HepG2 (cell line): ENCODE data around the gene TNS1. TPM values are rescaled to one million over a fixed set of nuclear protein-coding genes. Genes with fewer than 3 reads are reported as not detected.

Experiments
- ATAC-seq: fragments of 200-7000 bp; cut with Tn5 transposase; 3 replicates; pipeline ENCODE4 v1.9.1; 2020; ENCODE audit warnings: mild to moderate bottlenecking, moderate library complexity
- BruUV-seq: library from RNA; stranded (reverse); fragments of 400-500 nt; replicated peaks from 2 replicates; lab custom pipeline; 2021; lab: Mats Ljungman, UMichigan
- CTCF ChIA-PET: fragments of 300-600 bp; formaldehyde crosslinking; extraction: SDS; loops from one replicate; lab custom pipeline; 2021; ENCODE audit warnings: low total read pairs, inconsistent platforms, low intra/inter-chr PET ratio; lab: Yijun Ruan, JAX
- POLR2A ChIA-PET: fragments of 350-600 bp; sonication (Branson Sonifier 250); formaldehyde crosslinking; loops from one replicate; lab custom pipeline; 2020; ENCODE audit warnings: antibody characterized with exemption, inconsistent platforms; lab: Yijun Ruan, JAX
- DNase-seq: peaks from one replicate; pipeline ENCODE4 v3.0.0-alpha.2; 2015; ENCODE audit warnings: low spot score
- FAIRE-seq: peaks from 3 replicates; lab custom pipeline; 2011; peaks lifted over from hg19 to GRCh38; lab: Jason Lieb, UNC
- H2AFZ ChIP-seq: one replicate; pipeline ENCODE4 v1.6.1; 2011; ENCODE audit warnings: low read length, inconsistent platforms
- H3K27ac ChIP-seq: fragments of 300-600 bp; 3 replicates; pipeline ENCODE4 v1.8.0; 2011; ENCODE audit warnings: mixed run types, mild to moderate bottlenecking, mixed read lengths, low read length, inconsistent platforms; ENCODE audit not compliant: insufficient read depth; ENCODE audit errors: extremely low read length
- H3K27me3 ChIP-seq, 2 experiments: fragments of 200-600 bp in 1 of 2; 2 replicates in 1 of 2; 3 replicates in 1 of 2; pipeline versions ENCODE4 v1.6.0 to v1.8.0; 2011; ENCODE audit warnings: low read length in 2 of 2, mild to moderate bottlenecking in 2 of 2, moderate library complexity in 2 of 2, inconsistent platforms in 1 of 2; ENCODE audit not compliant: insufficient read depth in 2 of 2, control insufficient read depth in 1 of 2
- H3K36me3 ChIP-seq, 2 experiments: fragments of 200-600 bp in 1 of 2; replicated peaks in 1 of 2; 2 replicates in 1 of 2; 3 replicates in 1 of 2; pipeline versions ENCODE4 v1.5.1 to v1.8.0; 2011; ENCODE audit warnings: low read length in 2 of 2, inconsistent platforms in 1 of 2; ENCODE audit not compliant: insufficient read depth in 2 of 2, control insufficient read depth in 1 of 2
- H3K4me1 ChIP-seq: 2 replicates; pipeline ENCODE4 v1.5.1; 2012; ENCODE audit warnings: low read length, inconsistent platforms; ENCODE audit not compliant: insufficient read depth
- H3K4me2 ChIP-seq: 2 replicates; pipeline ENCODE4 v1.6.0; 2011; ENCODE audit warnings: low read depth, low read length, inconsistent platforms
- H3K4me3 ChIP-seq, 3 experiments: fragments of 200-600 bp in 1 of 3; sonication (generic), shearing (Covaris generic) in 1 of 3; replicated peaks in 1 of 3; 2 replicates each; pipeline ENCODE4 v1.5.1; 2011 to 2016; ENCODE audit warnings: low read length in 3 of 3, inconsistent platforms in 2 of 3, low read depth in 2 of 3, mild to moderate bottlenecking in 2 of 3, control low read depth in 1 of 3, mixed read lengths in 1 of 3; ENCODE audit not compliant: insufficient read depth in 1 of 3
- H3K79me2 ChIP-seq: one replicate; pipeline ENCODE4 v1.6.1; 2011; ENCODE audit warnings: low read length, inconsistent platforms; ENCODE audit not compliant: insufficient read depth
- H3K9ac ChIP-seq: 2 replicates; pipeline ENCODE4 v1.6.0; 2011; ENCODE audit warnings: mild to moderate bottlenecking, low read depth, low read length, inconsistent platforms; ENCODE audit not compliant: insufficient read depth
- H3K9me3 ChIP-seq: 2 replicates; pipeline ENCODE4 v1.5.1; 2012; ENCODE audit warnings: mild to moderate bottlenecking, low read length
- H4K20me1 ChIP-seq: 2 replicates; pipeline ENCODE4 v1.6.0; 2011; ENCODE audit warnings: inconsistent platforms, mild to moderate bottlenecking, low read length, moderate library complexity; ENCODE audit not compliant: insufficient read depth
- ISX ChIP-seq: sonication (generic); formaldehyde crosslinking; conservative IDR thresholded peaks from 2 replicates; pipeline ENCODE4 v1.5.0; 2020; ENCODE audit warnings: missing genetic modification reagents
- KDM1A ChIP-seq: IDR thresholded peaks from 2 replicates; pipeline ENCODE4 v1.6.1; 2016; ENCODE audit warnings: missing compliant biosample characterization
- MAFK ChIP-seq, 2 experiments: IDR thresholded peaks in 1 of 2; conservative IDR thresholded peaks in 1 of 2; 2 replicates each; pipeline ENCODE4 v1.6.1; 2011; ENCODE audit warnings: improper control_type of control experiment in 2 of 2, low read length in 2 of 2
- MED1 ChIP-seq: sonication (generic); formaldehyde crosslinking; IDR thresholded peaks from 2 replicates; pipeline ENCODE4 v1.4.0; 2020; ENCODE audit warnings: missing genetic modification reagents
- NAIF1 ChIP-seq: sonication (generic); formaldehyde crosslinking; IDR thresholded peaks from 2 replicates; pipeline ENCODE4 v1.5.0; 2020; ENCODE audit warnings: mild to moderate bottlenecking, missing genetic modification reagents, borderline replicate concordance
- PRPF4 ChIP-seq: fragments of 200-400 bp; formaldehyde crosslinking; IDR thresholded peaks from 2 replicates; pipeline ENCODE4 v1.6.1; 2016; ENCODE audit warnings: low read length, low read depth; ENCODE audit not compliant: poor library complexity, severe bottlenecking
- RARA ChIP-seq: IDR thresholded peaks from 2 replicates; pipeline ENCODE4 v1.6.1; 2016; ENCODE audit warnings: missing genetic modification reagents, missing compliant biosample characterization
- REXO4 ChIP-seq: sonication (generic); formaldehyde crosslinking; IDR thresholded peaks from 2 replicates; pipeline ENCODE4 v1.8.0; 2022; ENCODE audit warnings: missing genetic modification reagents, mild to moderate bottlenecking, borderline replicate concordance
- SALL1 ChIP-seq: sonication (generic); formaldehyde crosslinking; IDR thresholded peaks from 2 replicates; pipeline ENCODE4 v1.8.0; 2022; ENCODE audit warnings: mild to moderate bottlenecking, missing genetic modification reagents
- XBP1 ChIP-seq: sonication (generic); formaldehyde crosslinking; IDR thresholded peaks from 2 replicates; pipeline ENCODE4 v1.5.0; 2020; ENCODE audit warnings: missing genetic modification reagents
- ZNF773 ChIP-seq: sonication (generic); formaldehyde crosslinking; IDR thresholded peaks from 2 replicates; pipeline ENCODE4 v1.4.0; 2020; ENCODE audit warnings: missing genetic modification reagents, borderline replicate concordance
- ZNF776 ChIP-seq: sonication (generic); formaldehyde crosslinking; IDR thresholded peaks from 2 replicates; pipeline ENCODE4 v1.4.0; 2020; ENCODE audit warnings: mild to moderate bottlenecking, missing genetic modification reagents
- ZNF781 ChIP-seq: sonication (generic); formaldehyde crosslinking; IDR thresholded peaks from 2 replicates; pipeline ENCODE4 v1.5.1; 2020; ENCODE audit warnings: borderline replicate concordance, mild to moderate bottlenecking, missing genetic modification reagents; ENCODE audit errors: not compliant biosample characterization
- ZNF841 ChIP-seq: sonication (generic); formaldehyde crosslinking; IDR thresholded peaks from 2 replicates; pipeline ENCODE4 v1.8.1; 2023; ENCODE audit warnings: missing genetic modification reagents, borderline replicate concordance
- whole genome bisulfite sequencing: methylation state at CpG from one replicate; pipeline ENCODE4 v1.1.6; 2017; ENCODE audit warnings: low lambda C conversion rate; 5-methylcytosine and 5-hydroxymethylcytosine counted together
- in situ Hi-C: cut with HindIII; loops from 2 replicates; pipeline ENCODE4 v1.10.0; 2017; ENCODE audit warnings: low pct_unique_long_range_greater_than_20kb; ENCODE audit not compliant: extremely low pct_ligation_motif_present
- intact Hi-C: fragments of 100-400 bp; cut with micrococcal nuclease; formaldehyde crosslinking; loops from one replicate; pipeline ENCODE4 v1.10.0; 2022; ENCODE audit not compliant: unreplicated experiment
- polyA plus RNA-seq, 8 experiments: library from polyadenylated mRNA; depleted of rRNA in 3 of 8; stranded (reverse) in 7 of 8; unstranded in 1 of 8; fragments of >200 nt; fragmentation: Illumina TruSeq in 4 of 8; extraction: Trizol in 4 of 8; gene quantifications; 2 replicates each; pipeline versions ENCODE4 v1.2.1 to v1.2.3, GENCODE V29; 2011 to 2016; ENCODE audit warnings: low read depth in 4 of 8, missing spikeins in 1 of 8, mixed read lengths in 1 of 8; ENCODE audit not compliant: insufficient read depth in 1 of 8
- total RNA-seq, 5 experiments: library from RNA; depleted of rRNA; stranded (reverse); fragments of >200 nt; fragmentation: Illumina TruSeq; extraction: Trizol; gene quantifications; 2 replicates each; pipeline ENCODE4 v1.2.3, GENCODE V29; 2016; ENCODE audit warnings: low read depth in 1 of 5
- TF ChIP-seq, protein P1 (sequence below): sonication (generic); formaldehyde crosslinking; IDR thresholded peaks from 2 replicates; pipeline ENCODE4 v1.9.0; 2022; ENCODE audit warnings: missing genetic modification reagents, mild to moderate bottlenecking, borderline replicate concordance
- TF ChIP-seq, protein P2 (sequence below): sonication (generic); formaldehyde crosslinking; IDR thresholded peaks from 2 replicates; pipeline ENCODE4 v1.9.0; 2021; ENCODE audit warnings: missing genetic modification reagents, mild to moderate bottlenecking, borderline replicate concordance
- TF ChIP-seq, protein P3 (sequence below): sonication (generic); formaldehyde crosslinking; conservative IDR thresholded peaks from 2 replicates; pipeline ENCODE4 v1.8.0; 2022; ENCODE audit warnings: mild to moderate bottlenecking, moderate library complexity, missing genetic modification reagents
- TF ChIP-seq, protein P4 (sequence below): sonication (generic); formaldehyde crosslinking; IDR thresholded peaks from 2 replicates; pipeline ENCODE4 v1.8.1; 2023; ENCODE audit warnings: mild to moderate bottlenecking, missing genetic modification reagents, borderline replicate concordance

The TNS1 gene
- total and polyA plus RNA-seq, 2 of the 13 experiments (the other 11 are each of a cell fraction or from before 2014, with no cell fraction given), result 1.9 to 118 TPM

DNA sequence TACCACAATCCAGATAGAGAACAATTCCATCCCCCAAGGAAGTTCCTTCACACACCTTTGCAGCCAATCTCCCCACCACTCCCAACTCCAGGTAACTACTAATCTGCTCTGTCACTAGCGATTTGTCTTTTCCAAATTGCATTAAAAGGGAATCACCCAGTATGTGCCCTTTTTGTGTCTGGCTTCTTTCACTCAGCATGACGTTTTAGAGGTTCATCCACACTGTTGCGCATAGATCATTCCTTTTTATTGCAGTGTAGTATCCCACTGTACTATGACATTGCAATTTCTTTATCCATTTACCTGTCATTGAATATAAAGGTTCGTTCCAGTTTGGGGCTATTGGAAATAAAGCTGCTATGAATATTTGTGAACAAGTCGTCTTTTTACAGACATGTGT lies 31.6 kb downstream of the TNS1 start:
- Histone ChIP-seq H3K4me1 (no peaks in the 10 kb centered on the region), H3K4me3 (no peak overlapping the region), H3K4me2 (no peak overlapping the region), H3K9me3 (no peaks in the 10 kb centered on the region), H2AFZ (no peak overlapping the region), H3K27me3 (peaks cover 2 to 23% of the 10 kb centered on the region in 2 experiments; a peak in 2 of 5 replicates), H3K27ac (no peak overlapping the region), H3K79me2 (no peaks in the 10 kb centered on the region), H4K20me1 (no peaks in the 10 kb centered on the region), H3K9ac (no peak overlapping the region), H3K36me3 (no peaks in the 10 kb centered on the region)
- DNase-seq, result no peak
- in situ Hi-C loops (no loop called here), intact Hi-C loops (no loop called here)
- no TSS peak for BruUV-seq
- TF ChIP-seq, protein P1, sequence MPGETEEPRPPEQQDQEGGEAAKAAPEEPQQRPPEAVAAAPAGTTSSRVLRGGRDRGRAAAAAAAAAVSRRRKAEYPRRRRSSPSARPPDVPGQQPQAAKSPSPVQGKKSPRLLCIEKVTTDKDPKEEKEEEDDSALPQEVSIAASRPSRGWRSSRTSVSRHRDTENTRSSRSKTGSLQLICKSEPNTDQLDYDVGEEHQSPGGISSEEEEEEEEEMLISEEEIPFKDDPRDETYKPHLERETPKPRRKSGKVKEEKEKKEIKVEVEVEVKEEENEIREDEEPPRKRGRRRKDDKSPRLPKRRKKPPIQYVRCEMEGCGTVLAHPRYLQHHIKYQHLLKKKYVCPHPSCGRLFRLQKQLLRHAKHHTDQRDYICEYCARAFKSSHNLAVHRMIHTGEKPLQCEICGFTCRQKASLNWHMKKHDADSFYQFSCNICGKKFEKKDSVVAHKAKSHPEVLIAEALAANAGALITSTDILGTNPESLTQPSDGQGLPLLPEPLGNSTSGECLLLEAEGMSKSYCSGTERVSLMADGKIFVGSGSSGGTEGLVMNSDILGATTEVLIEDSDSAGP (CRISPR knock-in tag), result no peak
- TF ChIP-seq ZNF773 (no peak), KDM1A (CRISPR knock-in tag) (no peak), ZNF781 (CRISPR knock-in tag) (no peak), SALL1 (no peak), ZNF776 (no peak), ISX (CRISPR knock-in tag) (no peak), PRPF4 (no peak), MED1 (CRISPR knock-in tag) (no peak), RARA (CRISPR knock-in tag) (no peak), ZNF841 (CRISPR knock-in tag) (no peak), XBP1 (CRISPR knock-in tag) (no peak), REXO4 (CRISPR knock-in tag) (no peak), MAFK (conservative IDR thresholded peaks at IDR 0.05 in 1 of 2, IDR thresholded peaks at IDR 0.05 in 1 of 2; ENCODE audit: low read length in 2 of 2) (no peak), NAIF1 (CRISPR knock-in tag) (no peak)
- TF ChIP-seq, protein P2, sequence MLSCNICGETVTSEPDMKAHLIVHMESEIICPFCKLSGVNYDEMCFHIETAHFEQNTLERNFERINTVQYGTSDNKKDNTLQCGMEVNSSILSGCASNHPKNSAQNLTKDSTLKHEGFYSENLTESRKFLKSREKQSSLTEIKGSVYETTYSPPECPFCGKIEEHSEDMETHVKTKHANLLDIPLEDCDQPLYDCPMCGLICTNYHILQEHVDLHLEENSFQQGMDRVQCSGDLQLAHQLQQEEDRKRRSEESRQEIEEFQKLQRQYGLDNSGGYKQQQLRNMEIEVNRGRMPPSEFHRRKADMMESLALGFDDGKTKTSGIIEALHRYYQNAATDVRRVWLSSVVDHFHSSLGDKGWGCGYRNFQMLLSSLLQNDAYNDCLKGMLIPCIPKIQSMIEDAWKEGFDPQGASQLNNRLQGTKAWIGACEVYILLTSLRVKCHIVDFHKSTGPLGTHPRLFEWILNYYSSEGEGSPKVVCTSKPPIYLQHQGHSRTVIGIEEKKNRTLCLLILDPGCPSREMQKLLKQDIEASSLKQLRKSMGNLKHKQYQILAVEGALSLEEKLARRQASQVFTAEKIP, result no peak
- TF ChIP-seq, protein P3, sequence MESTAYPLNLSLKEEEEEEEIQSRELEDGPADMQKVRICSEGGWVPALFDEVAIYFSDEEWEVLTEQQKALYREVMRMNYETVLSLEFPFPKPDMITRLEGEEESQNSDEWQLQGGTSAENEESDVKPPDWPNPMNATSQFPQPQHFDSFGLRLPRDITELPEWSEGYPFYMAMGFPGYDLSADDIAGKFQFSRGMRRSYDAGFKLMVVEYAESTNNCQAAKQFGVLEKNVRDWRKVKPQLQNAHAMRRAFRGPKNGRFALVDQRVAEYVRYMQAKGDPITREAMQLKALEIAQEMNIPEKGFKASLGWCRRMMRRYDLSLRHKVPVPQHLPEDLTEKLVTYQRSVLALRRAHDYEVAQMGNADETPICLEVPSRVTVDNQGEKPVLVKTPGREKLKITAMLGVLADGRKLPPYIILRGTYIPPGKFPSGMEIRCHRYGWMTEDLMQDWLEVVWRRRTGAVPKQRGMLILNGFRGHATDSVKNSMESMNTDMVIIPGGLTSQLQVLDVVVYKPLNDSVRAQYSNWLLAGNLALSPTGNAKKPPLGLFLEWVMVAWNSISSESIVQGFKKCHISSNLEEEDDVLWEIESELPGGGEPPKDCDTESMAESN (CRISPR knock-in tag), result no peak
- TF ChIP-seq, protein P4, sequence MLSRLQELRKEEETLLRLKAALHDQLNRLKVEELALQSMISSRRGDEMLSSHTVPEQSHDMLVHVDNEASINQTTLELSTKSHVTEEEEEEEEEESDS, result no peak
- ChIA-PET POLR2A (no interaction called here), CTCF (no interaction called here)
- 15% methylated on average over 5 of the region's 5 CpGs for WGBS
- ATAC-seq, result no peak
- no peak for FAIRE-seq
